Stimulated activated CD4-positive, alpha-beta T cell treated with anti-CD3 and anti-CD28 coated beads, TNF-alpha, amount 100 ng/mL, for 24 hours (primary cell): ENCODE data around the gene TMUB2.

Experiments
- DNase-seq, 3 experiments: peaks; one replicate each; pipeline ENCODE4 v3.0.0-alpha.2; 2020; ENCODE audit warnings: low read depth in 3 of 3

TMUB2 gene

GRCh38 chr17:44176671-44177501 is 9.9 kb upstream of the TMUB2 start:
- no peak for DNase-seq

- no peak for DNase-seq
Observed at GRCh38 chr17:44177640-44178039, 9.1 kb upstream of the TMUB2 start.

DNA sequence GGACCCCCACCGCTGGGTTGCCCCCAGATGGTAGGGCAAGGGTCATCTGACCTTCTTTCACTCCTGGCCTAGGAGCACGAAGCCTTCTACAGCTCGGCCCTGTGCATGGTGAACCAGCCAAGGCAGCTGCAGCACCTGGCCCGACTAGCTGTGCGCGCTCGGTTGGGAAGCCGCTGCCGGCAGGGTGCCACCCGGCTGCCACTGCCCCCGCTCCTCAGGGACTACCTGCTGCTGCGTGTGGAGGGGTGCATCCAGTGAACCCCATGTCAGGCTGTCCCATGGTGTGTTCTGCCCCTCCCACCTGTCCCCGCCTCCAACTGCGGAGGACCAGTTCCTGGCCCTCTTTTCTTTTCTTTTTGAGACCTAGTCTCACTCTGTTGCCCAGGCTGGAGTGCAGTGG is 8.6 kb upstream of the TMUB2 start:
- no peak for DNase-seq

GRCh38 chr17:44183024-44183423 is 3.7 kb upstream of the TMUB2 start:
- no peak for DNase-seq

DNA sequence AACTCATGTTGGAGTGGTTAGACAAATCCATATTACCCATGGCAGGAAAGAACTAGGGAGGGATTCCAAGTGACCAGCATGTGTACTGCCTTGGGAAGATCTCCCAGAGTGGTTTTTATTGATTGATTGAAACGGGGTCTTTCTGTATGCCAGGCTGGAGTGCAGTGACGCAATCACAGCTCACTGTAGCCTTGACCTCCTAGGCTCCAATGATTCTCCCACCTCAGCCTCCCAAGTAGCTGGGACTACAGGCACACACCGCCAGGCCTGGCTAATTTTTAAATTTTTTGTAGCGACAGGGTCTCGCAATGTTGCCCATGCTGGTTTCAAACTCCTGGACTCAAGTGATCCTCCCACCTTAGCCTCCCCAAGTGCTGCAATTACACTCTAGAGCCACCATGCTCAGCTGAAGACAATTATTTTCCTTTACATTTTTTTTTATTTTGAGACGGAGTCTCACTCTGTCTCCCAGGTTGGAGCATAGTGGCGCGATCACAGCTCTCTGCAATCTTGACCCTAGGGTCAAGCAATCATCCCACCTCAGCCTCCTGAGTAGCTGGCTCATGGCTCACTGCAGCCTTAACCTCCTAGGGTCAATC is 2.5 kb upstream of the TMUB2 start:
- no peak for DNase-seq

DNA sequence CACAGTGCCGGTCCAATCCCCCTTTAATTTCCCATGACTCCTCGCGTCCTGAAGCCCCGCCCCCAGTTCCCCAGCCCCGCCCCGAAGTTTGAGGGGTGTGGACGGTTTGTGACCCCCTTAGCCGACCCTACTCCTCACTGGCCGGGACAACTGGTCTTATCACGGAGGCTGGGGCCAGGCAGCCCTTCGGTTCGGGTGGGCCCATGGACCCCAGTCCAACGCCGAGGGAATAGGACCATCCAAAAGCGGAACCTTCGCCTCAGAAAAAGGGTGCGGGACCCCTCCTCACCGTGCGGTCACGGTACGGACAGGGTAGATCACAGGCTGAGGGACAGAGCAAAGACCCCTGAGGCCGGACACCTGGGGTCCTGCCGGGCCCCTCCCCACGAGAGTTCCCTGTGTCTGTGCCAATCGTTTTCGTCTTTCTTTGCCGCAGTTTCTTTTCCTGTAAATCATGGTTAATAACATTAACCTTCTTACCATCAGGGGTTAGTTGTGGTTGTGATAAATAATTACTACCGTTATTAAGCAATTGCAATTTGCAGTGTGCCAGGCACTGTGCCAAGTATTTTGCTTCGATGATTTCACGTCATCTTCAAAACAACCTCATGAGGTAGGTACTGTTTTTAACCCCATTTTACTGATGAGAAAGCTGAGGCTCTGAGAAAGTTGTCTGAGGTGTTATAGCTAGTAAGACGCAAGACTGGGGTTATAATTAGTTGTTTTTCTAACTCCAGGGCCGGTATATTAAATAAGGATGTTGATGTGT is 543 bp downstream of the TMUB2 start:
- DNase-seq = no peak

DNA sequence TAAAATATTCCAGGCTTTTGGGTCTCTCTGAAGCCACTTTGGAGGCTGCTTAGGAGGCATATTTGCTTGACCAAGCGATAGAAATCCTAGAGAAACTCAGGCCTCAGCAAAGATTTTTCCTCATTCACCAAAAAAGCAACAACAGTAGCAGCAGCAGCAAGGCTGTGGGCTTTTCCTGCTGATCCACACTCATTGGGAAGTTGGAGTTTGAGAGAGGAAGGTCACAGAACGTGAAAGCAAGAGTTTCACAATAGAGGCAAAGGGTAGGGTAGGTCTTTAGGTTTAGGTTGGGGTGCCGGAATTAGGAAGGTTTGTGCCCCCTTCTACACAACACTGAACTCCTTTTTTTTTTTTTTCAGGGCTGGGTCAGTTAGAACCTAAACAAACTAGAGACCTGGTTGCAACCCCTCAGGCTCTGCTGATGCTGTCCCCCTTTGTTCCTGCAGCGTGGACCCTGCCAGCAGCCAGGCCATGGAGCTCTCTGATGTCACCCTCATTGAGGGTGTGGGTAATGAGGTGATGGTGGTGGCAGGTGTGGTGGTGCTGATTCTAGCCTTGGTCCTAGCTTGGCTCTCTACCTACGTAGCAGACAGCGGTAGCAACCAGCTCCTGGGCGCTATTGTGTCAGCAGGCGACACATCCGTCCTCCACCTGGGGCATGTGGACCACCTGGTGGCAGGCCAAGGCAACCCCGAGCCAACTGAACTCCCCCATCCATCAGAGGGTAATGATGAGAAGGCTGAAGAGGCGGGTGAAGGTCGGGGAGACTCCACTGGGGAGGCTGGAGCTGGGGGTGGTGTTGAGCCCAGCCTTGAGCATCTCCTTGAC is 2.0 kb downstream of the TMUB2 start:
- no peak for DNase-seq

- no peak for DNase-seq
Observed at GRCh38 chr17:44190481-44190880, 3.7 kb downstream of the TMUB2 start.

- no peak for DNase-seq
Observed at GRCh38 chr17:44191369-44191768, 4.6 kb downstream of the TMUB2 start.

DNA sequence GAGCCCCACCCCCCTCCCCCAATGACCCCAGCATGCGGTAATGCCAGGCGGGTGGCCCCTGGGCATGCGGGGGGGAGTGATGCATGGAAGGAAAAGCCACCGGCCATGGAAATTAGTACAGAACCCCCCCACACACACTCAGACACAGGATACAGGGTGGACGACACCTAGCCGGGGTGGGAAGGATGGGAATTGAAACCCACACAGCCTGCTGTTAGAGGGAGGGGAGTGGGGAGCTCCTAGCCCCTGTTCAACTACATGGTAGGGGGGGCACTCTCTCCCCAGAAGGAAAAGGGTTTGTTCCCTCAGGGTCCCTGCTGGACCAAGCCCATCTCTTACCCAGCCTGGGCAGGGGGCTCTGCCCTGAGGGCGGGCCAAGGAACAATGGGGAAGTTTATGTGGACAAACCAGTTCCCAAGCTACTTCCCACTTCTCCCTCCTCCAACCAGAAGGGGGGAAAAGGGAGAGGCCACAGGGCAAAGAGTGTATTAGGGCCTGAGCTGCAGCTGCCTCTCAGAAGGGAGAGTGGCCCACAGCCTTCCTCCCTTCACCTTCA is 5.2 kb downstream of the TMUB2 start:
- DNase-seq = no peak

- no peak for DNase-seq
Observed at GRCh38 chr17:44192750-44193149, 6.0 kb downstream of the TMUB2 start.

- no peak for DNase-seq
Observed at GRCh38 chr17:44193326-44194084, 6.7 kb downstream of the TMUB2 start.

DNA sequence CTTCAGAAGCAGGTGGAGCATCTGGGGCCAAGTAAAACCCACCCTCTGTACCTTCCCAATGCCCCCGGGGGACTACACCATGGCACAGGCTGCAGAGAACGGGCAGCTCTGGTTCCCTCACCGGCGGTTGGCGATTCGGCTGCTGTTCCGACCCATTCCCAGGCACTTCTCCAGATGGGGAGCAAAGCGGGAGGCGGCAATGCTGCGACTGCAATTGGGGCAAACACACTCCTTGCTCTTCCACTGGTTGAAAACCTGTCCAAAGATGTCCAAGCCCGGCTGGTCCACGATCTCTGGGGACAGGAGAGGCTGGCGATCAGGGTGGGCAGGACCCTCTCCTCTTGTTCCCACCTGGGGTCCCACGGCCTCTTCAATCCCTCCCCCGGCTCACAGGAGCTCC is 10.3 kb downstream of the TMUB2 start:
- DNase-seq = no peak

DNA sequence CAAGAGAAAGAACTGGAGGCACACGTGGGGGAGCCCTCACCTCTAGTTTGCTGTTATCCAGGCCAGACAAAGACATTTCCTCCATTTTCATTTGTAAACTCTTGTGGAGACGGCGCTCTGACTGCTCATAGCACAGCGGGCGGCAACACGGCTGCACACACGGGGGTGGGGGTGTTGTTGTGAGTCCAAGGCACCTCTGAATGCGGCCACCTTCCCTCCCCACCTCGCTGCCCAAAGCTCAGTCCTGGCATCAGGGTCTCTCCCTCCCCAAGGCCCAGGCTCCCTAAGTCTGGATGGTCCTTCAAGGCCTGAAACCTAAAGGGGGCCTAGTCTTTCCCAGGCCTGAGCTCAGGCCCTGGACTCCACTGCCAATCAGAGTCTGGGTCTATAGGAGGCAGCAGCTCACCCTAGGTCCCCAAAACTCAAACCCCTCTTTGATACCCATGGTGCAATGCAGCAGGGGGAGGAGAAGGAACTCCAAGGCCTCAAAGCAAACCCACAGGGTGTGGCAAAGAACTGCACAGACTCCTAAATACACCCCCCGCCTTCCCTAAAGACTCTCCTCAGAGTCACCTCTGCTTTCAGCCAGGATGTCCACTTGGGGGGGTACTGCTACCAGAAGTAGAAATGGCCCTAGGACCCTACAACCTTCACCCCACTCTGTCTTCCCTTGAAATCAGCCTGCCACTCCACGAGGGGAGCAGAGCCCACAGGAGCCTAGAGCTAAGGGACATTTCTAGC is 11.4 kb downstream of the TMUB2 start:
- DNase-seq = peak in 1 of 3 experiments; percentile 33

DNA sequence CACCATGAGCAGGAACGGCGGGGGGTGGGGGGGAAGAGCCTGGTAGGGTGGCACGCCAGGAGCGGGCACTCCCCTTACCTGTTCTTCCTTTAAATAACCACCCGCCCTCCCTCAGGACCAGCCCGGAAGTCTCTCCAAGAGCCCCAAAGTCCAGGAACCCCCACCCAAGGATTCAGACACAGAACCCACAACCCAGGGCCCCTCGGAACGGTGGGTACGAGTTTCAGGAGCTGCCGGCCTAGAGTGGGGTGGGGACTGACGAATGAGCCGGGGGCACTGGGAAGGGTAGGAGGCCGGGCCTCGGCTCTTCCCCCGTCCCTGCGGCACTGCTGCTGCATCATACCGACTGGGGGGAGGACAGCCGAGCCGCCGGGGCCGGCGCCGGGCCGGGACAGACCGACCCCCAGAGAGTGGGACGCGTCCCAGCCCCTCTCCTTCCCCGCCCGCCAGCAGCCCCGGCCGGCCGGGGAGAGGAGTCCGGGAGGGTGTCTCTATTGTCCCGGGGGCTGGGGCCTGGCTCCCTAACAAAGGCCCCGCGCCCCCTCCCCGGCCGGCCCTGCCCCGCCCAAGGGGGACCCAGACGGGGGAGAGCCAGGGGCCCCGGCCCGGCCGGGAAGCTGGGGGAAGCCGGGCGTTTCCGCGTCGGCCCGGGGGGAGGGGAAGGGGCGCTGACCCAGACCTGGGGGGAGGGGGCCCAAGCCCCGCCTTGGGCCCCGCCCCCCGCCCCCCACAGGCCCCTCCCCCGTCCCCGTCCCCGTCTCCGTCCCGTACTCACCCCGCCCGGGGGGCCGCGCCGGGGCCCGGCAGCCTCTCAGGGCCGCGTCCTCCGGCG is 12.2 kb downstream of the TMUB2 start:
- DNase-seq = peak in 1 of 3 experiments; percentile 57

DNA sequence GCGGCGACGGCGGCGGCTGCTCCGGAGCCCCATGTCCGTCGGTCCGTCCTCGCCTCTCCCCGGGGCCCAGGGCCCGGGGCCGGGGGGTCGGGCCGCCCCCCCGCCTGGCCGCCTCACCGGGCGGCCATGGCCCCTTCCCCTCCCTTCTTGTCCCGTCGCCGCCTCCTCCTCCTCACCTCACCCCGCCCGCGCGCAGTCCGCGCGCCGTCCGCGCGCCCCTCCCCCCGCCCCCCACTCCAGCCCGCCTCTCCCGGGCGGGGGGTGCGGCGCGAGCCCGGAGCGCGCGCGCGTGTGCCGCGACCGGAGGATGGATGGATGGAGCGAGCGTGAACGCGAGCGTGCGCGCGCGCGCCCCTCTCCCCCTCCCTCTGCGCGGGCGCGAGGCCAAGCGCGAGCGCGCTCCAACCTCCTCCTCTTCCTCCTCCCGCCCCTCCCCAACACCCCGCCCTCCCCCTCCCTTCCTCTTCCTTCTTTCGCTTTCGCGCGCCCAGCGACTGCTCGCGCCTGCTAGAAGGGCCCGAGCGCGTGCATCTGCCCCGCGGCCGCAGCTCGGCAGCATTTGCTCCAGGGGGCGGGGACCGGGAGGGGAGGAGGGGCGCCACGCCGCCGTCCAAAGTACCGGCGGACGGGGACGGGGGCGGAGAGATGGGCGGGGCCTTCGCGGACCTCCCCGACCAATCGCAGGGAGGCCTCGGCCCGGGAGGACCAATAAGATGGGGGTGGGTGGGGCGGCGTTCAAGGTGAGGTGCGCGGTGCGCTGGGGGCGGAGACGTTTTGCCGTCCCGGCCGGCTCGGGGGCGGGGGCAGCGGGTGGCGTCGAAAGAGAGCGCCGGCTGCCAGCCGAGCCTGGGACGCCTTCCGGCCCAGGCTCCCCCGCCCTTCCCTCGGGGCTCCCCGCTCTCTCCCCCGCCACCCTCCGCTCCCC is 13.0 kb downstream of the TMUB2 start, which contains the start of gene ATXN7L3:
ATXN7L3 (minus strand) TSS at position 332 of the 925 bp plus-strand sequence. CDS start 1,814 bp downstream, outside the sequence.
- peak; percentile 99 to 100 (median 99) for DNase-seq

DNA sequence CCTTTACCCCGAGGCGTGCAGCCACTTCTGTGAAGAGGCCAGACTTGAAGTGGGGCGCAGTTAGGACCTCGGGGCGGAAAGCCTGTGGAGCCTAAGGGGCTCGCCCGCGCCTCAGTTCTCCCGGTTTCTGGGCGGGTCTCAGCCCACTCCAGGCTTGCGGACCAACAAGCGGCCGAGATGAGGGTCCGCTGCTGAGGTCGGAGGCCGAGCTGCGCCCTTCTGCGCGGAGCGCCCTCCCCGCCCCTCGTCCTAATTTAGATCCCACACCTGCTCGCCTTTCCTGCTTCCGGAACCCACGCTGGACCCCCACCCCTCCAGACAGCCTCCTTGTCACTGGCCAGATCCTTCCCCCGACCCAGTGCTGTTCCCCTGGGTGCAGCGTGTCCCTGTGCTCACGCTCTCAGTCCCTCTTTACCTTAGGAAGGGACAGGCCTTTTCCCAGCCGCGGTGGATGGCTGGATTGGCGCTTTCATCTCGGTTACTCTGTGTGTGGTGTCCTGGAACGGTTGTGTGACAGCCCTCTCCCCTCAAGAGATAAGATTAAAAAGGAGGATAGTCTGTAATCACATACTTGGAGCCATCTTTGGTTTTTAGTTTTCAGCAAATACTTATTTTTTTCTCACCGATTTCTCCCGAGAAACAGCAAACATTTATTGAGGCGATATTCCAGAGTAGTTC is 13.8 kb downstream of the TMUB2 start:
- DNase-seq = no peak
